WTC11 (cell line): Measurements from ENCODE around the gene KIRREL3.
"Not testable (repeated sequence)": the region's sequence is repeated elsewhere in the genome, so short reads cannot be mapped to it uniquely, and the experiment has no call there.

ENCODE experiments used
- AFF4 ChIP-seq: sonication (generic); formaldehyde crosslinking; IDR thresholded peaks from 2 replicates; pipeline ENCODE4 v1.8.1; 2023; ENCODE audit warnings: mild to moderate bottlenecking, missing genetic modification reagents, borderline replicate concordance
- CBFB ChIP-seq: sonication (generic); formaldehyde crosslinking; IDR thresholded peaks from 2 replicates; pipeline ENCODE4 v1.8.1; 2022; ENCODE audit warnings: mild to moderate bottlenecking, low read depth, missing genetic modification reagents
- CREM ChIP-seq: sonication (generic); formaldehyde crosslinking; IDR thresholded peaks from 2 replicates; pipeline ENCODE4 v1.8.1; 2022; ENCODE audit warnings: mild to moderate bottlenecking, missing genetic modification reagents, moderate library complexity
- IRF2 ChIP-seq: sonication (generic); formaldehyde crosslinking; IDR thresholded peaks from 2 replicates; pipeline ENCODE4 v1.8.0; 2022; ENCODE audit warnings: low read depth, missing genetic modification reagents, borderline replicate concordance
- JUN ChIP-seq: sonication (generic); formaldehyde crosslinking; IDR thresholded peaks from 2 replicates; pipeline ENCODE4 v1.8.0; 2023; ENCODE audit warnings: mild to moderate bottlenecking, missing genetic modification reagents
- MLX ChIP-seq: sonication (generic); formaldehyde crosslinking; IDR thresholded peaks from 2 replicates; pipeline ENCODE4 v1.8.1; 2023; ENCODE audit warnings: mild to moderate bottlenecking, missing genetic modification reagents, moderate library complexity
- NFYB ChIP-seq: sonication (generic); formaldehyde crosslinking; conservative IDR thresholded peaks from 2 replicates; pipeline ENCODE4 v1.8.0; 2022; ENCODE audit warnings: low read depth, missing genetic modification reagents
- SP1 ChIP-seq: sonication (generic); formaldehyde crosslinking; conservative IDR thresholded peaks from 2 replicates; pipeline ENCODE4 v1.8.1; 2022; ENCODE audit warnings: missing genetic modification reagents
- ZNF232 ChIP-seq: sonication (generic); formaldehyde crosslinking; IDR thresholded peaks from 2 replicates; pipeline ENCODE4 v1.8.0; 2022; ENCODE audit warnings: mild to moderate bottlenecking, missing genetic modification reagents
- TF ChIP-seq, protein P1 (sequence below): sonication (generic); formaldehyde crosslinking; IDR thresholded peaks from 2 replicates; pipeline ENCODE4 v1.8.1; 2023; ENCODE audit warnings: mild to moderate bottlenecking, missing genetic modification reagents, moderate library complexity
- TF ChIP-seq, protein P2 (sequence below): fragments of 200-600 bp; IDR thresholded peaks from 2 replicates; pipeline ENCODE4 v1.8.0; 2022; ENCODE audit warnings: antibody characterized with exemption
- TF ChIP-seq, protein P3 (sequence below): sonication (generic); formaldehyde crosslinking; IDR thresholded peaks from 2 replicates; pipeline ENCODE4 v1.8.1; 2023; ENCODE audit warnings: mild to moderate bottlenecking, missing genetic modification reagents

DNA sequence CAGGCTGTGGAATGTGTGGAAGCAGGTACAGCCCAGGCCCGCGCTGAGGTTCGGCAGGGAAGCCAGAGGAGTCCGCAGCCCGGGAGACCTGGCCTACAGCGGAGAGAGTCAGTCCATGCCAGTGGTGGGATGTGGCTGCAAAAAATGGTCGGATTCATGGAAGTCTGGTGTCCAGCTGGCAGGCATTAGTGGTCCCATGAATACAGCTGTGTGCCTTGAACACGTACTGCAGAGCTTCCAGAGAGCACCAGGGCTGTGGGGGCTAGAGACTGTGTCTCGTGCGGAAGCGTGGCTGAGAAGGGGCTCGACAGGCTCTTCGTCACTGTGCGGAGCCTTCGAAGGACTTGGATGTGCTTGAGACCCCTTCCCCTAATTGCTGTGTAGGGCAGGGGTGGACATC lies 604.3 kb downstream of the KIRREL3 start:
- TF ChIP-seq, protein P1, sequence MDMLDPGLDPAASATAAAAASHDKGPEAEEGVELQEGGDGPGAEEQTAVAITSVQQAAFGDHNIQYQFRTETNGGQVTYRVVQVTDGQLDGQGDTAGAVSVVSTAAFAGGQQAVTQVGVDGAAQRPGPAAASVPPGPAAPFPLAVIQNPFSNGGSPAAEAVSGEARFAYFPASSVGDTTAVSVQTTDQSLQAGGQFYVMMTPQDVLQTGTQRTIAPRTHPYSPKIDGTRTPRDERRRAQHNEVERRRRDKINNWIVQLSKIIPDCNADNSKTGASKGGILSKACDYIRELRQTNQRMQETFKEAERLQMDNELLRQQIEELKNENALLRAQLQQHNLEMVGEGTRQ: not testable (repeated sequence)
- TF ChIP-seq, protein P2, sequence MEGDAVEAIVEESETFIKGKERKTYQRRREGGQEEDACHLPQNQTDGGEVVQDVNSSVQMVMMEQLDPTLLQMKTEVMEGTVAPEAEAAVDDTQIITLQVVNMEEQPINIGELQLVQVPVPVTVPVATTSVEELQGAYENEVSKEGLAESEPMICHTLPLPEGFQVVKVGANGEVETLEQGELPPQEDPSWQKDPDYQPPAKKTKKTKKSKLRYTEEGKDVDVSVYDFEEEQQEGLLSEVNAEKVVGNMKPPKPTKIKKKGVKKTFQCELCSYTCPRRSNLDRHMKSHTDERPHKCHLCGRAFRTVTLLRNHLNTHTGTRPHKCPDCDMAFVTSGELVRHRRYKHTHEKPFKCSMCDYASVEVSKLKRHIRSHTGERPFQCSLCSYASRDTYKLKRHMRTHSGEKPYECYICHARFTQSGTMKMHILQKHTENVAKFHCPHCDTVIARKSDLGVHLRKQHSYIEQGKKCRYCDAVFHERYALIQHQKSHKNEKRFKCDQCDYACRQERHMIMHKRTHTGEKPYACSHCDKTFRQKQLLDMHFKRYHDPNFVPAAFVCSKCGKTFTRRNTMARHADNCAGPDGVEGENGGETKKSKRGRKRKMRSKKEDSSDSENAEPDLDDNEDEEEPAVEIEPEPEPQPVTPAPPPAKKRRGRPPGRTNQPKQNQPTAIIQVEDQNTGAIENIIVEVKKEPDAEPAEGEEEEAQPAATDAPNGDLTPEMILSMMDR: not testable (repeated sequence)
- not testable (repeated sequence) for TF ChIP-seq CBFB (CRISPR knock-in tag); SP1 (CRISPR knock-in tag); NFYB; JUN; CREM (CRISPR knock-in tag); MLX (CRISPR knock-in tag); IRF2 (CRISPR knock-in tag); ZNF232 (CRISPR knock-in tag); AFF4 (CRISPR knock-in tag)
- TF ChIP-seq, protein P3, sequence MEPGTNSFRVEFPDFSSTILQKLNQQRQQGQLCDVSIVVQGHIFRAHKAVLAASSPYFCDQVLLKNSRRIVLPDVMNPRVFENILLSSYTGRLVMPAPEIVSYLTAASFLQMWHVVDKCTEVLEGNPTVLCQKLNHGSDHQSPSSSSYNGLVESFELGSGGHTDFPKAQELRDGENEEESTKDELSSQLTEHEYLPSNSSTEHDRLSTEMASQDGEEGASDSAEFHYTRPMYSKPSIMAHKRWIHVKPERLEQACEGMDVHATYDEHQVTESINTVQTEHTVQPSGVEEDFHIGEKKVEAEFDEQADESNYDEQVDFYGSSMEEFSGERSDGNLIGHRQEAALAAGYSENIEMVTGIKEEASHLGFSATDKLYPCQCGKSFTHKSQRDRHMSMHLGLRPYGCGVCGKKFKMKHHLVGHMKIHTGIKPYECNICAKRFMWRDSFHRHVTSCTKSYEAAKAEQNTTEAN (CRISPR knock-in tag): not testable (repeated sequence)
